GM21737 (cell line): ENCODE data around the gene AK1.
"Not testable (repeated sequence)": the region's sequence is repeated elsewhere in the genome, so short reads cannot be mapped to it uniquely, and the experiment has no call there.

Experiments used
- ATAC-seq: cut with Tn5 transposase; IDR thresholded peaks from one replicate; pipeline ENCODE4 v1.9.1; 2021; ENCODE audit warnings: mild to moderate bottlenecking, moderate library complexity; ENCODE audit not compliant: unreplicated experiment

The AK1 gene

GRCh38 chr9:127884976-127885490 is 7.6 kb upstream of the AK1 start:
- no peak for ATAC-seq

- no peak for ATAC-seq
These were observed 7.0 kb upstream of the AK1 start for GRCh38 chr9:127884427-127884911.

GRCh38 chr9:127883959-127884358 is 6.5 kb upstream of the AK1 start:
- no peak for ATAC-seq

GRCh38 chr9:127881715-127882114 is 4.2 kb upstream of the AK1 start:
- not testable (repeated sequence) for ATAC-seq

GRCh38 chr9:127880143-127880542 is 2.7 kb upstream of the AK1 start:
- ATAC-seq = no peak

GRCh38 chr9:127878652-127879390 is 1.3 kb upstream of the AK1 start:
- ATAC-seq = no peak

- no peak for ATAC-seq
These were observed 651 bp upstream of the AK1 start for GRCh38 chr9:127878001-127878651.

GRCh38 chr9:127876764-127877562 is 512 bp downstream of the AK1 start:
- no peak for ATAC-seq

- no peak for ATAC-seq
These were observed 1.3 kb downstream of the AK1 start for GRCh38 chr9:127876026-127876763.

- ATAC-seq = no peak
These were observed 2.0 kb downstream of the AK1 start for GRCh38 chr9:127875306-127875966.

- ATAC-seq = no peak
These were observed 2.9 kb downstream of the AK1 start for GRCh38 chr9:127874301-127875221.

GRCh38 chr9:127873886-127874285 is 3.6 kb downstream of the AK1 start:
- no peak for ATAC-seq

GRCh38 chr9:127873223-127873691 is 4.2 kb downstream of the AK1 start:
- no peak for ATAC-seq

GRCh38 chr9:127872369-127873222 is 4.9 kb downstream of the AK1 start:
- ATAC-seq = no peak

GRCh38 chr9:127871531-127871930 is 5.9 kb downstream of the AK1 start:
- ATAC-seq = no peak

GRCh38 chr9:127870887-127871286 is 6.6 kb downstream of the AK1 start:
- ATAC-seq = no peak

- ATAC-seq = not testable (repeated sequence)
These were observed 7.4 kb downstream of the AK1 start for GRCh38 chr9:127870153-127870491.
